HG03280 (cell line): ENCODE measurements around the gene SLC41A1.
"Not testable (repeated sequence)": the region's sequence is repeated elsewhere in the genome, so short reads cannot be mapped to it uniquely, and the experiment has no call there.

Experiments
- ATAC-seq: cut with Tn5 transposase; IDR thresholded peaks from one replicate; pipeline ENCODE4 v1.9.1; 2021; ENCODE audit warnings: mild to moderate bottlenecking, moderate library complexity; ENCODE audit not compliant: unreplicated experiment

The SLC41A1 gene

GRCh38 chr1:205823260-205823659 lies 10.3 kb upstream of the SLC41A1 start:
- ATAC-seq = not testable (repeated sequence)

- ATAC-seq = no peak
Observed at GRCh38 chr1:205822397-205822796, 9.4 kb upstream of the SLC41A1 start.

GRCh38 chr1:205817988-205818387 lies 5.0 kb upstream of the SLC41A1 start:
- ATAC-seq = no peak

- ATAC-seq = no peak
Observed at GRCh38 chr1:205817364-205817763, 4.4 kb upstream of the SLC41A1 start.

DNA sequence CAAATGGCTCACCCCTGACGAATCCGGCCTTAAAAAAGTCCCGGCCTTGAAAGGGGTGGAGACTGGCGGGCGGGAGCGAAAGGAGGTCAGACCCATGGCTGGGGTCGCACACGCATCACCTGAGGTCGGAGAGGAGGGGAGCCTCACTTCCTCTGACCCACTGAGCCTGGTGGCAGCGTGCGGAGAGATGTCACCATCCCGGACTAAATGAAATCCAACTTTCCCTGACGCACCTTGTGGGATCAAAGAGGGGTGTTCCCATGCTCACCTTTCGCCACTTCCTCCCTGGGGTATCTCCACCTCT lies 709 bp upstream of the SLC41A1 start:
- no peak for ATAC-seq

- ATAC-seq = no peak
Observed at GRCh38 chr1:205812271-205812877, 624 bp downstream of the SLC41A1 start.

DNA sequence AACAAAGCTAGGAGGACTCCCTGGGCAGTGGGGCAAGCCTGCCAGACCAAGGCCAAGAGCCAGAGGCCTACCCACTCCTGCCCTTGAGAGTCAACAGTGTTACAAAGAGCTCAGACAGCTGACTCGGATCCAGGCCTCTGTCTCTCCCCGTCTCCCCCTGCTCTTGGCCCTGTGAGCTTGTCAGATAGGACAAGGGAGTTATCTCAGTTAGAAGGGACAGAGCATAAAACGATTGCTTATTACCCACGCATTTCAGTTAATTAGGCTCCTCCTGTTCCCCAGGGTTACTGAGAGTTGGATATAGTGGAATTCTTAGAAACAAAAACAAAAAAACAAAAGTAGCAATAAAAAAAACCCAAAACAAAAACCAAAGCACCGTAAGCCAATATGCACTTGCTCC lies 1.3 kb downstream of the SLC41A1 start:
- ATAC-seq = no peak

DNA sequence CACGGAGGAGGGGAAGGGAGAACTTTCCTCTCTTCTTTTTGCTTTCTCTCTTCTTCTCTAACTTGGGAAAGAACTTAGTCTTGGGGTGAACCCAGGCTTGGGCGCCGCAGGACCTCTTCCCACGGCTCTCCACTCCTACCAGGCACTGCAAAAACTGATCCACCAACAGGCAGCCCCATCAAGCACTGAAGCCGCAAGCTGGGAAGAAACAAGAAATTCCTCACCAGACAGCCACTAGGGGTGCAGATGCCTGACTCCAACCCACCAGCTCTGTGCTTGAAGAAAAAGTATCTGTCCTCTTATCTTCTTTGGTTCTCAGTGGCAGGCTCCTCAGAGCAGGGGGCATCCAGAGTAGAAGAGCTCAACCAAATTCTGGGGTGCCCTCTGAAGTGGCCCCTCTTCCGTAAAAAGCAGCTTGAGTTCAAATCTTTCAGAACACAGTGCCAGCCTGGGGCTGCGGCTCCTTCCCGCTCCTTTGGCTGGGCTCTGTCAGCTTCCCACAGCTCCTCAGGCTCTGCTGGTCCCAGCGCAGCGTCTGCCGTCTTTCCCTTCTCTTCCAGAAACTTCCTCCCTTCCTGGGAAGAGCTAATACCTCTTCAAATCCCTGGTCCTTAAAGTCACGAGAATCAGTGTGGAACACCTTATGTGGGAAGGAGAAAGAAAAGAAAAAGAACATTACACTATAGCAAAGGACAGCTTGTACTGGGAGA lies 2.4 kb downstream of the SLC41A1 start:
- ATAC-seq = no peak

DNA sequence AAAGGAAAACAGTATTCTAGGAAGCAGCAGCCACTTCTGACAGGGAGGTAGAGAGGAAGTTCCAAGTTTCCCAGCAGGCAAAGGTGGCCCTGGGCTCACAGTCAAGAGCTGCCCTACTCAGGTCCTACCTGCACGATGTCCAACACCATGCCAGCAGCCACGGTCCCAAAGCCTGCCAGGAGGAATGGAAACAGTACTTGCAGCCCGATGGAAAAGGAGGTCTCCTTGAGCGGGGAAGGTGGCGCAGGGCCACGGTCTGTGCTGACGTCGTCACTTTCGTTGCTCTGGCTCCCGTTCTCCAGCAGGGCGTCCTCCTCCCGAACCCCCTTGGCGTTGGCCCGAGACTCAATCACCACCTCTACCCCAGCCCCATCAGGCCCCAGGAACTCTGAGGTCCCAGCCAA lies 3.1 kb downstream of the SLC41A1 start:
- ATAC-seq = no peak

- no peak for ATAC-seq
Observed at GRCh38 chr1:205809469-205809868, 3.5 kb downstream of the SLC41A1 start.

DNA sequence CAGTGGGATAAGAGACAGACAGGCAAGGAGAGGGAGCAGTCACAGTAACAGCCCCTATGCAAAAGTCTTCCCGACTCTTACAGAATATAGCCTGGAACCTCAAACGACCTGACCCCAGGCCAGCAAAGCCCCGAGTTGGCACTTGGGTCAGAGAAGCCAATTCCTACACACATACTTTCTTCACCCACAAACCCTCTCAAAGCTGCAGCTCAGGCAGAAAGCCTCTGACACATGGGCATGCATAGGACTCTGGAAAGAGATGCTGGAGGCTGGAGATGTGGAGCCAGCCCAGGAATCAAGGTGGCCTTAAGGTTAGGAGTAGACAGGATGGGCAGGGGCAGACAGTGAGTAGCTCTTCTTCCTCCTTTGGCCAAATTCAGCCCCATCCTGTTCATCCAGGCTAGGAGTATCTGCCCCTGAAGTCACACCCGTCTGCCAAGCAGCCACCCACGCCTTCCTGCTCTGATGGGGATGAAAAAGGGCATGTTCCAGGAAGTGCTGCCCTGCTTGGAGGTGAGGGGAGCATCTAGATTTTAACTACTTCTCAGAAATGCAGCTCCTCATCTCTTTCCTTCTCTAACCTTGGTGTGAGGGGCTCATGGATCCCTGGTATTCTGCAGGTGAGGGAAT lies 7.8 kb downstream of the SLC41A1 start:
- no peak for ATAC-seq

DNA sequence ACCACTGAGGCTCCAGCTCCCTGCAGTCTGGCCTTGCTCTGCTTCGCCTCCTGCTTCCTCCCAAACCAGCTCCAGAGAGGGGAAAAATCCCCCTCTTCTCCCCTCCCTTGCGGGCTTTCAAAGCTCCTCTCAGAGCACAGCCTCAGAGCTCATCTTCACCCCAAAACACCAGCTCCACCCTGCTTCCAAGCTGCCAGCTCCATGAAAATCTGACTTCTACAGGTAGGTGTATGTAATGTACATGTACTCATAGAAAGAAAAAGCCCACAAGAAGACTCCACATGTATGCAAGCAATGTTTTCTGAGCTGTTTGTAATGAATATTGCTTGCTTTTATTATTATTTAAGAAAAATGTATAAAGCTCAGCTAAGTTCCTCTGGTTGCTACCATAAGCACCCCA lies 8.4 kb downstream of the SLC41A1 start:
- ATAC-seq = no peak

- no peak for ATAC-seq
Observed at GRCh38 chr1:205803986-205804385, 9.0 kb downstream of the SLC41A1 start.

GRCh38 chr1:205802060-205802459 lies 10.9 kb downstream of the SLC41A1 start:
- ATAC-seq = no peak

DNA sequence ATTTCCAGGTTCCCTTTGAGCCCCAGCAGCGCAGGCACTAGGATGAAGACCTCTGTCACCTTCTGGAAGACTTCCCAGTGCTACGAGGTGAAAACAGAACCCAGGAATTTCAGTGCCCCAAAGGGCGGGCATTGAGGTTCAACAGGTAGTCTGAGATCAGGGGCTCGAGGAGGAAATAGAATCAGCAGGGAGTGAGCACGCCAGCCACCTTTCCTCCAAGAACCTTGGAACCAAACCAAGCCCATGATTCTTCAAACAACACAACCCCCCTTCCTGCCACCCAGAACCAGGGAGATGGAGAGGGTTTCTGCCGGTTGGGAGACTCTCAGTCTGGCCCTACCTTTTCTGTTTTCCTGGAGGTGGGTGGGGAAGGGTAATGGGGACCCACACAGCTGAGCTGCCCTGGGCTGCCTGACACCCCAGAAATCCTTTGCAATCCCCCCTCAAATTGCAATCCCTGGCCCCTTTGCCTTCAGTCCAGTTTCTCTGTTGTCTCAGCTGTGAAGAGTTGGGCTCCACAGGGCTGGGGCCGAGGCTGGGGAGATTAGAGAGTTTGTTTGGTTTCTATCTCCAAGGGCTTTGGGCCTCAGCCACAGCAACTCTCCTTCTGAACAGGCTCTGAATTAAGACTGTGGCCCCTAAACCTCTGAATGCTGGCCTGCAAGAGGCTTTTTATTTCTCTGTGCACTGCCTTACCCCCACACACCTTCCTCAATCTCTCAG lies 11.9 kb downstream of the SLC41A1 start:
- no peak for ATAC-seq

- no peak for ATAC-seq
Observed at GRCh38 chr1:205800427-205800826, 12.6 kb downstream of the SLC41A1 start.

GRCh38 chr1:205798577-205798976 lies 14.4 kb downstream of the SLC41A1 start:
- ATAC-seq = no peak

- ATAC-seq = no peak
Observed at GRCh38 chr1:205797168-205797567, 15.8 kb downstream of the SLC41A1 start.

DNA sequence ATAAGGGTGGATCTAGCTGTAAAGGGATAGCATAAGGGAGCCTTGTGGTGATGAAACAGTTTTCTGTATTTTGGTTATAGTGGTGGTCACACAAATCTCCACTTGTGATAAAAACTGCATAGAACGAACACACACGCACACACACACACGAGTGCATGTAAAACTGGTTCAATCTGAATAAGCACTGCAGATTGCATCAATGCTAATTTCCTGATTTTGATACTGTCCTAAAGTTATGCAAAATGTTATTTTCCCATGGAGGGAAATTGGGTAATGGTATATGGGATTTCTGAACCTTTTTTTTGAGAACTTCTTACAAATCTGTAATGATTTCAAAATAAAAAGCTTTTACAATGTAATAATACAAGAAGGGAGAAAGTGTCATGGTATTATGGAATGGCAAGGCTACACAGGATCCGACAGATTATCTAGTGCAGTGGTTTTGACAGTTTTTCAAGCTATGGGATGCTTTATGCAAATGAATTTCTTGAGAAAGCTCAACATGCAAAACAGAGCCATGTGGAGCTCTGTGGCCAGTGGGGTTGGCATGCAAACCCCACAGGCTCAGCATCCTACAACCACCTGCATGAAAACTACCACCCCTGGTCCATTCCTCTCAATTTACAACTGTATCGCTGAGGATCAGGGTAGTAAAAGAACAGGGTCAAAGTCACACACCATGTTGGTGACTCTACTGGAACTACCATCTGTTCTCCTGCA lies 18.8 kb downstream of the SLC41A1 start:
- no peak for ATAC-seq

DNA sequence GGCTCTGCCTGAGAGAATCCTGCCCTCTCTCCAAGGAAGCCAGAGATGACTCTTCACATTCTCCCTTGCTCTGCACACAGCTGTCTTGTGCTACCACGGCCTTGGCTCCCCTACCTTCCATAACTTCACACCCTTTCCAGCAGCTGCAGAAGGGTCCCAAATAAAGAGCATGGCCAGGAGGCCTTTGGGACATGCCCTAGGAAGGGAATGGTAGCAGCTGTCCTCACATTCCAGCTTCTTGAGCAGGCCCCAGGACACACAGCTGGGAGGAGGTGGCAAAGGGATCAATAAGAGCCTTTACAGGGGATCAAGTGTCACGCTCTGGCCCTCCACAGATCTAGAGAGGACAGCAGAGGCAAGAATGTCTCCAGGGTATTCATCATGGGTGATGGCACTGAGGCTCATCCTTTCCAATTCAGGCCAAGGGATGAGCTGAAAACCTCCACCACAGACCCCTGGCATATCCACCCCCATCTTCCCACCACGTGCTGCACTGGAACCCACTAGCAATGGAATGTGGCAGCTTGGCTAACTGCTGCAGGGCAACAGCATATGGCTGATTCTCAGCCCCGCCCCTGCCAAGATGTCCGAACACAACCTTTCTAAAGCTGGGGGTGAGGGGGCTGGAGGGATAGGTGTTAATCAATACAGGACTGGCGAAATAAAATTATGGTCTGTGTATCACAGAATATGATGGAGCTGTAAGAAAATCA lies 19.9 kb downstream of the SLC41A1 start:
- no peak for ATAC-seq

DNA sequence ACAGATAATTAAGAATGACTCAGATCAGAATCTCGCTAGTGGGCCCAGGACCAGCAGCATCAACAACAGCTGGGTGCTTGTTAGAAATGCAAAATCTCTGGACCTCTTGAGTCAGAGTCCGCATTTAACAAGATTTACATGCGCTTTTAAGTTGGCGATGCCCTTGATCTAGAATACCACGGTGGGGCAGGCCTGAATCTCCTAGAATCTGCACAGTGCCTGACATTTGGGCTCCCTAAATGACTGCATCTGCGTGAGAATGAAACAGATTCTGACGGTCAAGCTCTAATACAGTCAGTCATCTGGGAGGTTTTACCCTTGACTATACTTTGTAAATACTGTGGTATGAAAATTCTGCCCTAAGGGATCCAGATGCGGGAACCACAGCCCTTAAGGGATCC lies 20.5 kb downstream of the SLC41A1 start:
- no peak for ATAC-seq
